CD4-positive, alpha-beta T cell (primary cell): ENCODE results near the gene PDF. TPM values are rescaled to one million over a fixed set of nuclear protein-coding genes. Genes with fewer than 3 reads are reported as not detected.

Source experiments
- ATAC-seq: fragments of 200-7000 bp; cut with Tn5 transposase; one replicate; pipeline ENCODE4 v1.10.0; 2022; ENCODE audit warnings: mild to moderate bottlenecking; ENCODE audit not compliant: poor library complexity
- CTCF ChIA-PET: fragments of 350-600 bp; sonication (Branson Sonifier 250); formaldehyde crosslinking; loops from one replicate; lab custom pipeline; 2021; ENCODE audit warnings: antibody characterized with exemption, inconsistent platforms; lab: Charles Lee
- POLR2A ChIA-PET: fragments of 350-600 bp; sonication (Branson Sonifier 250); formaldehyde crosslinking; loops from one replicate; lab custom pipeline; 2021; ENCODE audit warnings: antibody characterized with exemption, inconsistent platforms; lab: Charles Lee
- DNase-seq, 14 experiments: peaks; one replicate each; pipeline ENCODE4 v3.0.0-alpha.2; 2013 to 2020; ENCODE audit warnings: mixed read lengths in 2 of 14
- H3K27ac ChIP-seq, 2 donors: one replicate each; pipeline versions ENCODE4 v1.5.1 to v1.7.0; 2013; ENCODE audit warnings: low read length in 2 of 2, low read depth in 1 of 2, mild to moderate bottlenecking in 1 of 2
- H3K27me3 ChIP-seq, 2 experiments: 1 replicate in 1 of 2; 2 replicates in 1 of 2; pipeline versions ENCODE4 v1.6.1 to v1.7.0; 2013; ENCODE audit warnings: low read length in 2 of 2, control low read depth in 1 of 2, mild to moderate bottlenecking in 1 of 2, moderate library complexity in 1 of 2; ENCODE audit not compliant: insufficient read depth in 2 of 2, control insufficient read depth in 1 of 2
- H3K36me3 ChIP-seq: one replicate; pipeline ENCODE4 v1.6.1; 2013; ENCODE audit warnings: low read length, control low read depth; ENCODE audit not compliant: insufficient read depth
- H3K4me1 ChIP-seq: one replicate; pipeline ENCODE4 v1.6.1; 2013; ENCODE audit warnings: low read length, control low read depth; ENCODE audit not compliant: insufficient read depth
- H3K4me3 ChIP-seq: one replicate; pipeline ENCODE4 v1.5.1; 2013; ENCODE audit warnings: mild to moderate bottlenecking, low read length, moderate library complexity
- H3K9me3 ChIP-seq, 2 experiments: 1 replicate in 1 of 2; 2 replicates in 1 of 2; pipeline versions ENCODE4 v1.6.1 to v1.7.0; 2013; ENCODE audit warnings: low read length in 2 of 2, mild to moderate bottlenecking in 2 of 2, control low read depth in 1 of 2, moderate library complexity in 1 of 2; ENCODE audit not compliant: control insufficient read depth in 1 of 2, insufficient read depth in 1 of 2
- H3K27ac Mint-ChIP-seq: one replicate; pipeline ENCODE4 v1.8.0; 2020; ENCODE audit warnings: mixed read lengths
- H3K27me3 Mint-ChIP-seq: one replicate; pipeline ENCODE4 v1.8.0; 2021; ENCODE audit warnings: mixed read lengths
- H3K36me3 Mint-ChIP-seq: one replicate; pipeline ENCODE4 v1.8.0; 2021; ENCODE audit warnings: low read depth, mixed read lengths
- H3K4me1 Mint-ChIP-seq: one replicate; pipeline ENCODE4 v1.8.0; 2021; ENCODE audit warnings: low read depth, mixed read lengths
- H3K4me3 Mint-ChIP-seq: one replicate; pipeline ENCODE4 v1.8.0; 2020; ENCODE audit warnings: mild to moderate bottlenecking, mixed read lengths
- H3K9me3 Mint-ChIP-seq: one replicate; pipeline ENCODE4 v1.8.0; 2020; ENCODE audit warnings: mixed read lengths
- intact Hi-C, 2 experiments: fragments of 100-400 bp; cut with DNase I in 1 of 2; cut with micrococcal nuclease in 1 of 2; formaldehyde crosslinking; loops; one replicate each; pipeline versions ENCODE4 v1.15.1 to v1.9.0; 2023 to 2025; cut with DNase I, micrococcal nuclease
- total RNA-seq, 174 experiments: library from RNA in 2 of 174; stranded (reverse) in 2 of 174; gene quantifications; one replicate each; pipeline ENCODE4 v1.2.3 and lab custom pipeline; 2021 to 2026
- TF ChIP-seq, protein P1 (sequence below): fragments of 200-600 bp; IDR thresholded peaks from one replicate; pipeline ENCODE4 v1.8.0; 2022; ENCODE audit warnings: antibody characterized with exemption, mild to moderate bottlenecking

PDF gene
- total RNA-seq, 2 experiments from 2014 or later: 2.8 to 2.9 TPM

DNA sequence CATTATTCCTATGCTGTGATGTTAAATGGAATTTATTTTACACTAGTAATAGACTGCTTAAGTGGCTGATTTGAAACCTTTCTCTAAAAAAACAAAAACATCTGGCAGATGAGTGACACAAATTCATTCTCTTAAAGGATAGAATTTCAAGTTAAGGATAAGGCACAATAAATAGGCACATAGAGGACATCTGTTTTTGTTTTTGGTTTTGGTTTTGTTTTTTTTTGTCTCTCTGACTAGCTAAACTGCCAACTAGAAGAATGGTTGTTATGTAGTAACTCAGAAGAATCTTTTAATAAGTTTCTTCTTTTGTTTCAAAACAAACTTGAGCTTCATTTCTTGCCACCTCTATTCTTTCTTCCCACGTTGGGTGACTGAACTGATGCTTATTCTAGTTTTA lies 24.4 kb downstream of the PDF start:
- POLR2A ChIA-PET: no interaction called here
- DNase-seq (no peak), ATAC-seq (no peak)
- peaks cover 8% of the 10 kb centered on the region for H3K4me1 ChIP-seq
- no peak overlapping the region for H3K27ac Mint-ChIP-seq
- TF ChIP-seq, protein P1, sequence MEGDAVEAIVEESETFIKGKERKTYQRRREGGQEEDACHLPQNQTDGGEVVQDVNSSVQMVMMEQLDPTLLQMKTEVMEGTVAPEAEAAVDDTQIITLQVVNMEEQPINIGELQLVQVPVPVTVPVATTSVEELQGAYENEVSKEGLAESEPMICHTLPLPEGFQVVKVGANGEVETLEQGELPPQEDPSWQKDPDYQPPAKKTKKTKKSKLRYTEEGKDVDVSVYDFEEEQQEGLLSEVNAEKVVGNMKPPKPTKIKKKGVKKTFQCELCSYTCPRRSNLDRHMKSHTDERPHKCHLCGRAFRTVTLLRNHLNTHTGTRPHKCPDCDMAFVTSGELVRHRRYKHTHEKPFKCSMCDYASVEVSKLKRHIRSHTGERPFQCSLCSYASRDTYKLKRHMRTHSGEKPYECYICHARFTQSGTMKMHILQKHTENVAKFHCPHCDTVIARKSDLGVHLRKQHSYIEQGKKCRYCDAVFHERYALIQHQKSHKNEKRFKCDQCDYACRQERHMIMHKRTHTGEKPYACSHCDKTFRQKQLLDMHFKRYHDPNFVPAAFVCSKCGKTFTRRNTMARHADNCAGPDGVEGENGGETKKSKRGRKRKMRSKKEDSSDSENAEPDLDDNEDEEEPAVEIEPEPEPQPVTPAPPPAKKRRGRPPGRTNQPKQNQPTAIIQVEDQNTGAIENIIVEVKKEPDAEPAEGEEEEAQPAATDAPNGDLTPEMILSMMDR: no peak
- H3K36me3 Mint-ChIP-seq: peaks cover 6% of the 10 kb centered on the region
- H3K27me3 Mint-ChIP-seq: no peaks in the 10 kb centered on the region
- no peaks in the 10 kb centered on the region for H3K9me3 Mint-ChIP-seq
- peaks cover 8% of the 10 kb centered on the region for H3K4me1 Mint-ChIP-seq
- no peak overlapping the region for H3K4me3 Mint-ChIP-seq
- no peaks in the 10 kb centered on the region for H3K9me3 ChIP-seq
- H3K27me3 ChIP-seq: no peaks in the 10 kb centered on the region
- intact Hi-C loops: loop anchor here in 1 of 2 experiments (5.0 kb wide), 2 partner anchors 464 to 859 kb away; partner anchors contain the start of genes SMPD3 and TANGO6
- H3K36me3 ChIP-seq: no peaks in the 10 kb centered on the region
- no peak overlapping the region for H3K27ac ChIP-seq
- no peak overlapping the region for H3K4me3 ChIP-seq
- CTCF ChIA-PET: interaction anchor here (1.0 kb wide), 1 partner anchor 156 kb away, joined by 4 read pairs; no protein-coding TSS in a partner anchor

- TF ChIP-seq, protein P1: no peak
- no peak for ATAC-seq
- Histone ChIP-seq H3K4me3 (no peak overlapping the region), H3K36me3 (peaks cover 4% of the 10 kb centered on the region), H3K9me3 (no peaks in the 10 kb centered on the region), H3K27ac (no peak overlapping the region), H3K27me3 (no peaks in the 10 kb centered on the region), H3K4me1 (no peaks in the 10 kb centered on the region)
- H3K4me1 Mint-ChIP-seq: no peaks in the 10 kb centered on the region
- intact Hi-C loops: no loop called here
- CTCF ChIA-PET: interaction anchor here (1.0 to 1.5 kb wide), 2 partner anchors 14 to 16 kb away, joined by 3 read pairs; no protein-coding TSS in a partner anchor
- no peak overlapping the region for H3K27ac Mint-ChIP-seq
- POLR2A ChIA-PET: no interaction called here
- no peaks in the 10 kb centered on the region for H3K27me3 Mint-ChIP-seq
- no peak for DNase-seq
- peaks cover 19% of the 10 kb centered on the region for H3K36me3 Mint-ChIP-seq
- no peak overlapping the region for H3K4me3 Mint-ChIP-seq
- no peaks in the 10 kb centered on the region for H3K9me3 Mint-ChIP-seq
Observed at GRCh38 chr16:69302301-69302700, 28.1 kb downstream of the PDF start.

DNA sequence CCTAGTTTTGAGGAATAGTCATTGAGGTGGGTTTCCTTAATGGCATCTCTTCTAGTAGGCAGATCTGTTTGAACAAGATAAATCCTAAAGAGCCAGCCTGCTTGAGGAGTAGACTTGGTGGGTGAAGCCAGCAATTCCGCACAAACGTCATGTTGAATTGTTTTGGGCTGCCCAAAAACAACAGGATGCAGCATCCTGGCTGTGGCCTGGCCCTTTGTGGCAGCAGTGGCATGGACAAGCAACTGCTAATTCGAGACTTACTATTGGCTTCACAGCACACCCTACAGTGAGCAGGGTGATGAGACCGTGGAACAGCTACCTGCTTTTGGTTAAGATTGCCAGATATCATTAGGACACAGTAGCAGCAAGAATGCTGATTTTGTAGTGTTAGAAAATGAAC lies 28.5 kb downstream of the PDF start:
- no peaks in the 10 kb centered on the region for H3K9me3 Mint-ChIP-seq
- H3K36me3 Mint-ChIP-seq: peaks cover 19% of the 10 kb centered on the region
- H3K27me3 ChIP-seq: no peaks in the 10 kb centered on the region
- CTCF ChIA-PET: interaction anchor here (1.0 kb wide), 1 partner anchor 16 kb away, joined by 3 read pairs; no protein-coding TSS in a partner anchor
- DNase-seq: no peak
- no peaks in the 10 kb centered on the region for H3K4me1 Mint-ChIP-seq
- peaks cover 4% of the 10 kb centered on the region for H3K36me3 ChIP-seq
- no peak overlapping the region for H3K27ac Mint-ChIP-seq
- H3K4me3 Mint-ChIP-seq: no peak overlapping the region
- no peak overlapping the region for H3K27ac ChIP-seq
- no peaks in the 10 kb centered on the region for H3K27me3 Mint-ChIP-seq
- H3K4me3 ChIP-seq: no peak overlapping the region
- no peaks in the 10 kb centered on the region for H3K4me1 ChIP-seq
- intact Hi-C loops: no loop called here
- no peak for ATAC-seq
- no peaks in the 10 kb centered on the region for H3K9me3 ChIP-seq
- POLR2A ChIA-PET: no interaction called here
- TF ChIP-seq, protein P1: no peak
